GM19372 (cell line): ENCODE data around the gene ARL4D.
"Not testable (repeated sequence)": the region's sequence is repeated elsewhere in the genome, so short reads cannot be mapped to it uniquely, and the experiment has no call there.

Experiments
- ATAC-seq: cut with Tn5 transposase; IDR thresholded peaks from one replicate; pipeline ENCODE4 v1.9.1; 2021; ENCODE audit warnings: mild to moderate bottlenecking, low read depth, moderate library complexity; ENCODE audit not compliant: unreplicated experiment

ARL4D gene

DNA sequence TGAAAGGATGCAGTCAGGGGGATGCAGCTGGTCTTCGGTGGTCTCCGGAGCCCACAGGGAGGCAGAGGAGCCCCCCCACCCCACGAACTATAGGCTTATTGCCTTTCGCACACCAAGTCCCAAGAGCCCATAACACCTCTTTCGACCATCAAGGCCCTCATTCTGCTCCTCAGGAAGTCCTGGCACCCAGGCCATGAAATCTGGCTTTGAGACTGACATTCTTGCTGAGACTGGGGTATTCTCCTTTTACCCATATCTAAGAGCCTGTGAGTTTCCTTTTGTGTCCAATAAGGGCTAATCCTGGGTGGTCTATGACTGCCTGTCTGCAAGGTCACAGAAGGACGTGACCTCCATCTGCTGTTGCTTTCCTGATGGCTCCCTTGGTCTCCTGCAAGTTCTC lies 6.4 kb upstream of the ARL4D start:
- no peak for ATAC-seq

DNA sequence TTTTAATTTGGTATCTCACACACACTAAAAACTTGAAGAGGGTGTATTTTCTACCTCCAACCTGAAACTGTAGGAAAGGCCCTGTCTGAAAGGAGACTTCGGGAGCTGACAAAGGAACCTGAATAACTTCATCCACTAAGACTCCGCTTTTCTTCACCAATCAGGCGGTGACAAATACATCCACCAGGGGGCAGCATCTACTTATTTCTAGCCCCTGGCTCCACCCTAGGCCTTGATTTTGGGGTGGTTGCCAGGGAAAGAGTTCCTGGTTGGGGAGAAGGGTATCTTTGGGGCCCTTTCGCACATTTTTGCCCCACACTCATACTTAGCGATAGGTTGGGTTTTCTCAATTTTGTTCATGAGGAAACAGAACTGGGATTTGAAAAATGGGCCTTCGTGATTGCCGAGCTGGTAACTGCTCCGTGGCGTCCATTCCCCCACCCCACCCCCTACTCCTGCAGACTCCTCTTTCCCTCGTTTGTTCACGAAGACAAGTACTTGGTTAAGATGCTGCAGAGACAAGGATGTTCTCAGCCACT lies 4.8 kb upstream of the ARL4D start:
- ATAC-seq = no peak

DNA sequence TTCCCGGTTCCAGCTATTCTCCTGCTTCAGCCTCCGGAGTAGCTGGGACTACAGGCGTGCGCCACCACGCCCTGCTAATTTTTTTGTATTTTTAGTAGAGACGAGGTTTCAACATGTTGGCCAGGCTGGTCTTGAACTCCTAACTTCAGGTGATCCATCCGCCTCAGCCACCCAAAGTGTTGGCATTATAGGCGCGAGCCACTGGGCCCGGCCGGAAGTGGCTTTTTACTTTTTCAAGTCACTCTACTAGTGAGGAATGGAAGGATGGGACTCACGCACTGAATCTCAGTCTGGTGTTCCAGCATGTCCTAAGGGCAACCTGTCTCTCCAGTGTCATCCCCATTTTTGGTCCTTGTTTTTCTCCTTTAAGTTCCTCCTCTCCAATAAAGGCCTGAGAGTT lies 4.1 kb upstream of the ARL4D start:
- not testable (repeated sequence) for ATAC-seq

DNA sequence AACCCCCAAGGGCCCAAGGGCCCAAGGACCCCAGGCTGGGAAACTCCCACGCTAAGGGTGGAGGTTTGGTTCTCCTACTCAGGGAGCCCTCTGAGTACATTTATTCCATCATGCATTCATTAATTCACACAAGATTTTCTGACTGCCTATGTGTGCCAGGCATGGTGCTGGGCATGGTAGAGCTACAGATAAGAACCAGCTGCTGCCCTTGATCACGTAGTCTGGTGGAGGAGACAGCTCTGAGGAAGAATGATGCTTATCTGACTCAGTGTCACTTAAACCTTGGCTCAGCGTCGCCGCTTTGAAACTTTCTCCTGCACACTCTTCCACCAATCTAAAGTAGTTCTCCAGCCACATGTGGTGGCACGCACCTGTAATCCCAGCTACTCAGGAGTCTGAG lies 3.6 kb upstream of the ARL4D start:
- no peak for ATAC-seq

DNA sequence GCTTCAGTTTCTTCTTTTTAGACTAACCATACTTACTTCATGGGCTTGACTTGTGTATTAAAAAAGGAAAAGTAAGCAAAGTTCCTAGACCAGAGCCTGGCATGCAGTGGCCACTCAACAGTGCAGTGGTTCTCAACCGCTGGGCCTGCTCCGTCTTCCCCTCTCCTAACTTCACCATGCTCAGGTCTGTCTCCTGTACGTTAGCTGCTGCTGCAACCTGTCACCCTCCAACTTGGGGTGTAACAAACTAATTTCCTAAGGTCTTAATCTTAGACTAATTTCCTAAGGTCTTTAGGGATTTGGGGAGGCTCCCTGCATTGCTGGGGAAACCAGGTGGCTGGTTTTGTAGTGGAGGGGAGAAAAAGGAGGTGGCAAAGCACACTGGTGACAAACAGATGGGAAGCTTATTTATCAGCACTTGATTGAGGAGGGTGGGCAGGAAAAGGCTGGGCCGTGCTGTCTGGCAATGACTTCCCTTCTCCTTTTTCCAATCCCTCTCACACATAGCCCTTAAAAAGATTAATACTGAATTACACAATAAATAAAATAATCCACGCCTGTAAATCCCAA lies 2.2 kb upstream of the ARL4D start:
- no peak for ATAC-seq

DNA sequence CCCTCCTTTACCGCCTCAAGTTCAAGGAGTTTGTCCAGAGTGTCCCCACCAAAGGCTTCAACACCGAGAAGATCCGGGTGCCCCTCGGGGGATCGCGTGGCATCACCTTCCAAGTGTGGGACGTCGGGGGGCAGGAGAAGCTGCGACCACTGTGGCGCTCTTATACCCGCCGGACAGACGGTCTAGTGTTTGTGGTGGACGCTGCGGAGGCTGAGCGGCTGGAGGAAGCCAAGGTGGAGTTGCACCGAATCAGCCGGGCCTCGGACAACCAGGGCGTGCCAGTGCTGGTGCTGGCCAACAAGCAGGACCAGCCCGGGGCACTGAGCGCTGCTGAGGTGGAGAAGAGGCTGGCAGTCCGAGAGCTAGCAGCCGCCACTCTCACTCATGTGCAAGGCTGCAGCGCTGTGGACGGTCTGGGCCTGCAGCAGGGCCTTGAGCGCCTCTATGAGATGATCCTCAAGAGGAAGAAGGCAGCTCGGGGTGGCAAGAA lies 1.1 kb downstream of the ARL4D start:
- no peak for ATAC-seq

DNA sequence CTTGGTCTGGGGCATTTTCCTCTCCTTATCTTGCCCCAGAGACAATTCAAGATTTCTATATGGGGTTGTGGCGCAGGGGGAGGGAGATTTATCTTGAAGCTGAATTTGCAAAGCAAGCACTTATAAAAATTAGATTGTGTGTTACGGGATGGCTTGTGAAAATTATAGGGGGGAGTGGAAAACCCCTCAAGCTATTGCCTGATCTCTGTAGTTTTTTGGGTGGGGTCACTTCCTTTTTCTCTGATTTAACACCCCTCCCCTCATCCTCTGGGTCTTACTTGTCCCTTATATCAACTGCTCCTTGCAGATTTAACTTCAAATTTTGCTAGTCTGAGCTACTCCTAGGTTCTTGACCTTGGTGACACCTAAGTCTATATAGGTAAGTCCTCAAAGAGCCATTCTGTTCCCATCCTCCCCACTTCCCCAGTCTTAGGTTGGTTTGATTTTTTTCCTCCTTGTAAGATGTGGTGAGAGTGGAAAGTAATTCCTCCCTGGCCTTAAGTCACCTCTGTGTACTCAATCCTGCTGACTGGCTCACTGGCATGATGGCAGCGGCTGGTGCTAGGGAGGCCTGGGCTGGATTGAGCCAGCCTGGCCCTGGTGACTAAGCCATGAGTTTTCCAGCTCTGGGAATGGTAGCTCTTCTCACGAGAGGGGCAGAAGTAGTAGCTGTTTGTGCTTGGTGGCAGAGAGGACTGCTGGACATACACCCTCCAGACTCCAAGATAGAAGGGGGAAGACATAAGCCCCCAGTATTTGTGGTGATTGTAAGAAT lies 2.3 kb downstream of the ARL4D start:
- ATAC-seq = no peak

DNA sequence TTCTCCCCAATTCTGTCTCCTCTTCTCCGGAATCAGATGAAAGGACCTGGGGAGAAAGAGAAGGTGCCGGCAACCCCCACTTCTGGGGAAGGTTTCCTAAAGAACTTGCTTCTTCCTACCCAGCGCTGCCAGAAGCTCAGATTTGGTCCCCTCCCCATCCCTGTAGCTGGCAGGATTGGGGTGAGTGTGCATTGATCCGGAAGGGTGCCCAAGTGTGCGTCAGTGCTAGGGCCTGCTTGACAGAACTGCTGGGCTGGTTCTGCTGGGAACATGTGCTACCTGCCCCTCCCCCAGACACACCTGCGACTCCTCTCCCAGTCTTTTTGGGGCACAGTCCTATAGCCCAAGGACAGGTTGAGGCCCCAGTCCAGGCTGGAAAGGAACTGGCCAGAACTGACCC lies 3.3 kb downstream of the ARL4D start:
- no peak for ATAC-seq

DNA sequence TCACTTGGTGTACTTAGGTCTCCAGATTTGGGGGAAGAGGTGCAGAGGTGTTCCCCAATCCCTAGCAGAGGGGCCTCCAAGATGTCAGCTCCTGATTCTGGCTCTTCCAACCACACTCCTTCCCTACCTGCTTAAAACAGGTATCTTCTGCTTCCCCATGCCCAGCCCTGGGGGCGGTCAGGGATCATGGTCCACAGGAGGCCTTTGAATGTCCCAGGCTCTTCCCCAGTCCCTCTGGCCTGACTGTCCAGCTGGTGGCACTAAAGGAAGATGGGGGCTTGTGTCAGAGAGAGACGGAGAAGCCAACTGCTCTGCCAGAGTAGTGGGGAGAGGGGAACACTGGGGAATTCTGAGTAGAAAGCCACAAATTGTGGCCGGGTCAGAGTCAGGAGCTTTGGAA lies 3.8 kb downstream of the ARL4D start:
- ATAC-seq = no peak

DNA sequence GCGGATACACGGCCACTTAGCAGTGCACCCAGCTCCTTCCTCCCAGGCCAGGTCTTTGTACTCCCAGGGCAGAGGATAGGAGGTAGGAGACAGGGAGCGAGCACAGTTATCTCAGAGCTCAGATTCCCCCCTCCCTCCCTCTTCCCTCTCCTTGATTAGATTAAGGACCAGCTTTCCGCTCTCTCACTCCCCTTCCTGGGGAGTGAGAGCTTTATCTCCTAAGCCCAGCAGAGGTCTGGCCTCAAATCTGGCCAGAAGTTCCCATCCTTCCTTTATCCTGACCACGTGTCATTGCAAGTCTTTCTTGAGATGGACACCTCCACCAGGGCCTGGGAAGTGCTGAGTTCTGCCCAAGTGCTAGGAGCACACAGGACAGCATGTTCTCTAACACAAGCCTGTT lies 5.1 kb downstream of the ARL4D start:
- ATAC-seq = no peak

- no peak for ATAC-seq
Measured at GRCh38 chr17:43405861-43406260, 7.1 kb downstream of the ARL4D start.

DNA sequence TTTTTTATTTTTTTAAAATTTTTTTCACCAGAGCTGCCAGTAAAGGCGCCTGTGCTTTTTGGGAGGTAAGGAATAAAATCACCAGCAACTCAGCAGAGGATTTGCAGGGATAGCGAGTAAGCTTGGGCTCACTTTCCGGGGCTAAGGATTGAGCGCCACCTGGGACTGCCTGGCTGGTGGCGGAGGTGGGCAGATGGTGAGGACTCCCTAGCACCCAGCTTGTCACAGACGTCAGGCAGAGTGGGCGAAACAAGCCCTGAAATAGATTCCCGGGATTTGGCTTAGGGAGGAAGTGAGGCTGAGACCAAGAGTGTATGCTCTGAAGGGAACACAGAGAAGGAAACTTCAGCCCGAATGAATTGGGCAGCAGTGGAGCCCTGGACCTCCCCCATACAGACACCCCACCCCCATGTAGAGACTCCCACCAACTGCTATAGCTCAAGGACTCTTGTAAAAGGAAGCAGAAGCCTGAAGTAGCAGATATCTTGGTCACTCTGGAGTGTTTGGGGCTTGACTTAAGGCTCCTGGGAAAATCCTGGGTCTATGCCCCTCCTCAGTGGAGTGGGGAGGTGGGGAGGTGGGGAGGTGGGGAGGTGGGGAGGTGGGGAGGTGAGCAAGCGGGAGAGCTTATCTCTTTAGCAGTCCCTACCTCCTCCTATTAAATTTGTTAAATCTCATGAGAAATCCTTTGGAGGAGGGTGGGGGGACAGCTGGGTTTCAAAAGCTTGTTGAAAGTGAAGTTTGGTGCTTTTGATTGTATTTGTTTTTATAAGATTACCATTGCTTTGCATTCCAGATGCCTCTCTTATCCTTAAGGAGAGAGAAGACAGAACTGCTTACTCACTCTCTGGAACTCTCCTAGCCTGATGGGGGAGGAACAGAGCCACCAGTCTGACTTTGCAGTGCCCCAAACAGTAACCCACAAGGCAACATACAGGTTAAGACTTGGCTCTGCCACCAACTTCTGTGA lies 8.2 kb downstream of the ARL4D start:
- ATAC-seq = no peak

- no peak for ATAC-seq
Measured at GRCh38 chr17:43409131-43409530, 10.3 kb downstream of the ARL4D start.

DNA sequence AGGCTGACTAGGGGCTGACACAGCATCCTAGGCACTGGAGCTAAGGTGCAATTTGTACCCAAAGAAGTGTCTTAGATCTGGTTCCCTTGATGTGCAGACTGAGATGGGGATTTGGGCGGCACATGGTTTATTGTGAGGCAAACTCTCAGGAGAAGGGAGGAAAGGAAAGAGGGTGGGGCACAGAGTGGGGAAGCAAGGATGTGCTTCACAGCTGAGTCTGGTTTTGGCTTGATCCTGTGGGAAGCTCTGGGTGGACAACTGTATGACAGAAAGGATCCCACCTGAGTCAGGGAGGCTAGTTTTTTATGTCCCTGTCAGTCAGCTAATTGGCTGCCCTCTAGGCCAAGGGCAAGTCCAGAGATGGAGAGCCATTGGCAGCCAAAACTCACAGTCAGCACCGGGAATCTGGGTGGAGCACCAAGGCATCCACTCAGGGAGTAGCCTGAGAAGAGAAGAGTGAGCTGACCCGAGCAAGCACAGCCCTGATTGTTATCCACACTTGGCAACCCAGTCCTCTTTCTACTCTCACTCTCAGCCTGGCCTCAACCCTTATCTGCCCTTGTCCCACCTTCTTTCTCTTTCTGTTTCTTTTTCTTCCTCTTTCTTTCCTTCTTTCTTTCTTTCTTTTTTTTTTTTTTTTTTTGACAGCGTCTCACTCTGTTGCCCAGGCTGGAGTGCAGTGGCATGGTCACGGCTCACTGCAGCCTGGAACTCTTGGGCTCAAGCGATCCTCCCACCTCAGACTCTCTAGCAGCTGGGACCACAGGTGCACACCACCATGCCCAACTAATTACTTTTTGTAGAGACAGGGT lies 12.0 kb downstream of the ARL4D start:
- no peak for ATAC-seq

- no peak for ATAC-seq
Measured at GRCh38 chr17:43411369-43411677, 12.5 kb downstream of the ARL4D start.

DNA sequence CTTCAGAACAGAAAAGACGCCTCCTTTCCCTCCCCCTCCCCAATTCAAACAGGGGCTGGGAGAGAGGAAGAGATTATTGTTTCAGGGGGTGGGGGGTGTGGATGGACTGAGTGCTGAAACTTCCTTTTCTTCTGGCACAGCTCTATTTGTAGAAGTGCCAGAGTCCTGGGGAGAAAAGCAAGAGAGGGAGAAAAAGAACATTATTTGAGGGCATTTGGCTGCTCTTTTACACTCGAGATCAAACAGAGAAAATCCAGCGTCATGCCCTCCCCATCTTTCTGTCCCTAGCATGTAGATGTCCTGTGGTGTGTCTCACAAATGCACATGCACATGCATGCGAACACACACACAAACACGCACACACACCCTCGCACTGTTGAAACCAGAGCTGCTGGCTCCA lies 13.0 kb downstream of the ARL4D start:
- ATAC-seq = no peak

GRCh38 chr17:43412166-43412565 lies 13.4 kb downstream of the ARL4D start:
- ATAC-seq = no peak

DNA sequence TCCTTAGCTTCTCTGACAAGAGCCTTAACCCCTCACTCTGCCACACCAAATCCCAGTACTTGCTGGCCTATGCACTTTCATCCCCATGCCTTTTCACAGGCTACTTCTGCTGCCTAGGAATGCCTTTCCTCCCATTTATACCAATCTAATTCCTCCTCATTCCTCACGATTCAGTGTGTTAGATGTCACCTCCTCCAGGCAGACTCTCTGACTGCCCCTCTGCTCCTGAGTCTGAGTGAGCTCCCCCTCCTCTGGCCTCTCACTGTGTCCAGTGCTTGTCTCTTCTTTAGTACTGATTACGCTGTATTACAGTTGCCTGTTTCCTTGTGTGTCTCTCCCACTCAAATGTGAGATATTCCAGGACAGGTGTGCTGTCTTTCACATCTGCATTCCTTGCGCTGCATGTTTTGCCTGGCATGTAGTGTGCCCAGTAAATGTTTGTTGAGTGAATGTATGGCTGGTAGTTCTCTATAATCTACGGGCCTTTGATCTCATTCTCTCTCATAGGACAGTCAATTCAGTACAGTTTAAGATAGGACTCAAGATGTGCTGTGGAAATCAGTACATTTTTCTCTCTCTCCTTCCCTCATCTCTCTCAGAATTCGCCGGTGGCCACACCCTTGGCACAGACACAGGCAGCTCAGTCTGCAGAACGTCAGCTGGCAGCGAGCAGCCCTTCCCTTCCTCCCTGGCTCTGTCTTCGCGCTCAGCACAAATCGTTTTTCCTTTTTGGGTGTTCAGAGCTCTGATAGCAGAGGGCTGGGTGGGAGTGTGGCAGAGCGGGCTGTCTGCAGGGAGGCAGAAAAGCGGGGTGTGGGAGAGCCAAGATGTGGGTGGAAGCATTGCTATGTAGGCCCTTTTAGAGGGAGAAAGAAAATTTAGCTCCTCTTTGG lies 18.5 kb downstream of the ARL4D start:
- ATAC-seq = no peak
